Astrocyte of the spinal cord (primary cell): ENCODE results near the gene ERO1A.

ENCODE experiments used
- DNase-seq: peaks from one replicate; pipeline ENCODE4 v3.0.0; 2011; ENCODE audit warnings: low read depth, low spot score
- H3K4me3 ChIP-seq: 2 replicates; pipeline ENCODE4 v1.5.1; 2011; ENCODE audit warnings: low read depth, mild to moderate bottlenecking, low read length, moderate library complexity
- CTCF ChIP-seq: IDR thresholded peaks from 2 replicates; pipeline ENCODE4 v1.5.1; 2012; ENCODE audit warnings: low read depth, mild to moderate bottlenecking, low read length, inconsistent platforms
- in situ Hi-C: cut with HindIII; loops from 2 replicates; pipeline ENCODE4 v1.10.0; 2017; ENCODE audit warnings: low sequenced_read_pairs

Gene ERO1A

GRCh38 chr14:52660832-52661231 lies 34.5 kb downstream of the ERO1A start:
- in situ Hi-C loops, result no loop called here
- no peak for DNase-seq
- no peak for TF ChIP-seq CTCF
- no peak overlapping the region for H3K4me3 ChIP-seq

- DNase-seq, result no peak
- in situ Hi-C loops, result no loop called here
- no peak for TF ChIP-seq CTCF
- no peak overlapping the region for H3K4me3 ChIP-seq
Observed at GRCh38 chr14:52660325-52660724, 35.0 kb downstream of the ERO1A start.

DNA sequence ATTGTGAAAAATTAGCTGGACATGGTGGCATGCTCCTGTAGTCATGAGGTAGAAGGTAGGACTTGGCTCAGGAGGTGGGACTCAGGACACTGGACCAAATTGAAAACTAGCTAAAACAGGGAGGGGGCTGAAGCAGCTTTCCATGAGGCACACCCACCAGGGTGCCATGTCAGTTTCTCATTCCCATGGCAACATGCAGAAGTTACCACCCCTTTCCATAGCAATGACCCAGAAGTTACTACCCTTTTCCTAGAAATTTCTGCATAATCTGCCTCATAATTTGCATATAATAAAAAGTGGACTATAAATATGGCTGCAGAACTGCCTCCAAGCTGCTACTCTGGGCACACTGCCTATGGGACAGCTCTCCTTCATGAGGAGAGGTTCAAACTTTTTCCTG lies 38.5 kb downstream of the ERO1A start:
- no peak for DNase-seq
- no peak for TF ChIP-seq CTCF
- in situ Hi-C loops, result no loop called here
- H3K4me3 ChIP-seq, result no peak overlapping the region

DNA sequence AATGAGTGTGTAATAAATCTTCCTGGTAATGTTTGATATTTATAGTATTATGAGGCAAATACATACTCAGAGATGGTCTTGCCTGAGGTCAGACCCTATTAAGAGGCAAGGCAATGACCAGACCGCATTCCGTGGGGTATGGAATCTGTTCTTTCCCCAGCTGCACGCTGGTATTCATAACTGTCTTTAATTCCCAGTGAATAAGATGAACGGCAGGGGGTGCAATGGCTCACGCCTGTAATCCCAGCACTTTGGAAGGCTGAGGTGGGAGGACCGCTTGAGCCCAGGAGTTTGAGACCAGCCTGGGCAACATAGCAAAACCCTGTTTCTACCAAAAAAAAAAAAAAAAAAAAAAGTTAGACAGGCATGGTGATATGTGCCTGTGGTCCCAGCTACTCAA lies 44.6 kb downstream of the ERO1A start:
- H3K4me3 ChIP-seq, result no peak overlapping the region
- TF ChIP-seq CTCF, result no peak
- in situ Hi-C loops, result no loop called here
- no peak for DNase-seq

DNA sequence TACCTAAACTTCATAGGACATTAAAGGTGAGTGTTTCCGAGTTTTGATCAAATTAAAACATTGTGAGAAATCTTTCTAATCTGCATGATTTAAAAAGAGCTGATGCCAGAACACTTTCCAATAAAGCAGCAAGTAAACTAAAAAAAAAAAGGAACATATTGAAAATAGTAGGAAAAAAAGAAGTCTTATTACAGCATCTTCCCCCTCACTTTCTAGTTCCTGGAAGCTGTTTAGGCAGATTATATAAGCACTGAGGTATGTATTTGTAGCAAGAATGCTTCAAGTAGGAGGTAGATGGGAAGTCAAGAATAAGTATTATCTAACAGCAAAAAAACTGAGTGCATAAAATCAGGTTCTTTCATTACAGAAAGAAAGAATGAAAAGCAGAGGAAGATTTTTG lies 45.8 kb downstream of the ERO1A start:
- no peak for DNase-seq
- no peak overlapping the region for H3K4me3 ChIP-seq
- in situ Hi-C loops, result no loop called here
- TF ChIP-seq CTCF, result no peak

GRCh38 chr14:52641745-52642144 lies 53.6 kb downstream of the ERO1A start:
- DNase-seq, result no peak
- TF ChIP-seq CTCF, result no peak
- H3K4me3 ChIP-seq, result no peak overlapping the region
- in situ Hi-C loops, result no loop called here

DNA sequence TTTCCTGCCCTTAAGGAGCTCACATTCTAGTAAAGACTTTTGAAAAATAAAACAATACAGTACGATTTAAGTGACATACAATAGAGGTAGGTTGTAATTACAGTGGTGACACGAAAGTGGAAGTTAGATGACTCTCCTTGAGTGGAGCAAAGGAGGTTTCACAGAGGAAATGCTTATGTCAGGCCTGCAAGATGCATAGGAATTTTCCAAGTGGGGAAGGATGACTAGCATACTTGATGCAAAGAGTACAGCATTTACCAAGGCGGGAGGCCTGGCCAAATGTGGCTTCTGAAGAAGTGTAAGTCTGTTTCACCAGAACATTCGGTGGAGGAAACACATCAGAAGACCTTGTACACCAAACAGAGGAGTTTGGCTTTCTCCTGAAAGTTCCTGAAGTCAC lies 55.2 kb downstream of the ERO1A start:
- H3K4me3 ChIP-seq, result no peak overlapping the region
- no peak for DNase-seq
- TF ChIP-seq CTCF, result no peak
- in situ Hi-C loops, result no loop called here
